Hematopoietic multipotent progenitor cell treated with erythropoietin and hydrocortisone succinate and interleukin-3 and kit ligand, for 15 days (in vitro differentiated cells): ENCODE results near the gene NUP155.
"Not testable (repeated sequence)": the region's sequence is repeated elsewhere in the genome, so short reads cannot be mapped to it uniquely, and the experiment has no call there.

Source experiments
- DNase-seq: peaks from one replicate; pipeline ENCODE4 v3.0.0-alpha.2; 2015; ENCODE audit warnings: low spot score

The NUP155 gene

DNA sequence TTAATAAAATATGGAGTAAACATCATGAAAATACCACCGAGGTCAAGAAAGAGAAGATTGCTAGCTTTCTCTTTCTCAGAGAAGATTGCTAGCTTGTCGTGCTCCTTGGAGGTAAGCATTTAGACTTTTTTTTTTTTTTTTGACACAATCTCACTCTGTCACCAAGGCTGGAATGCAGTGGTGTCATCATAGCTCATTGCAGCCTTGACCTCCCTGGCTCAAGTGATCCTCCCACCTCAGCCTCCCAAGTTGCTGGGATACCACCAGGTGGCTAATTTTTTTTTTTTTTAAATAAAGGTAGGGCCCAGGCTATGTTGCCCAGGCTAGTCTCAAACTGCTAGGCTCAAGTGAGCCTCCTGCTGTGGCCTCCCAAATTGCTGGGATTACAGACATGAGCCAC is 95.4 kb downstream of the NUP155 start:
- DNase-seq, result no peak

DNA sequence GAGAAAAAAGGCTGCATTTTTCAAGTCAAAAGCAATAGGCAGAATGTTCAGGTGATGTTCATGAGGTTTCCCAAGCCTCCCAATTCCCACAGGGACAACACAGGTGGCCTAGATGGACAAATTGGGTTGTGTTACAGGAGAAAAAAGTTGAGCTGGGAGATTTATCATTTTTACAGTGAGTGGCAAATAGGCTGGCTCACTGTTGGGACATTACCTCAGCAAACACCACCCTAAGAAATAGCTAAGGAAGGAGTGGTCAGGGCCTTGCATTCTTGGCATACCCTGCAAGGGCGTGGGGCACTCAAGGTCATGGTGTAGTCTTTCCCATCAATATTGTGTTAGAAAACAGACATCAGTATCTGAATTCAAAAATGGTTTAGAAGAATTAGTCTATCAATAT is 98.4 kb downstream of the NUP155 start:
- no peak for DNase-seq

GRCh38 chr5:37268100-37268499 is 102.8 kb downstream of the NUP155 start:
- DNase-seq, result not testable (repeated sequence)

DNA sequence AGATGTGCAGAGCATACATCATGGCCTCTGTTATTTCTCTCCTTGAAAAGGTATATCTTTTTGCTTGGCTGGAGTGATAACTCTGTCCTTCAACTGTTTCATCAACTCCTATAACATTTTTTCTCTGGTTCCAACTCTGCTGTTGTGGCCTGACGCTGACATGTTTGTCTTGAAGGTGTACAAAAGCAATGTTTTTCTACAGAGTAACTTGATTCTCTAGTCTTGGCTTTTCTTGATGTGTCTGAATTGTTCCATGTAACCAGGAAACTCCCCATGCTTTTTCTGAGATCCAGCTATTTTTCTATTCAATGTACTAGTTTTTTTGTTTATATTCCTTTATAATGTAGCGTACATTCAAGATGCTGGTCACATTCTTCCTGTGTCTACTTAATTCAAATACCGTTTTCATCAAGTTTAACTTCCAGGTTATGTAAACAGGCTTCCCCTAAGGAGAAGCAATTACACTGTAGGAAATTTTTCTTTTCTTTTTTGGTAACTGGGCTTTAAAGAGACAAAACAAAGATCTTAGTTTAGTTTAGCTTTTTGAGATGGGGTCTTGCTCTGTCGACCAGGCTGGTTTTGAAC is 115.0 kb downstream of the NUP155 start:
- DNase-seq, result no peak

- no peak for DNase-seq
Observed at GRCh38 chr5:37254581-37254980, 116.3 kb downstream of the NUP155 start.

DNA sequence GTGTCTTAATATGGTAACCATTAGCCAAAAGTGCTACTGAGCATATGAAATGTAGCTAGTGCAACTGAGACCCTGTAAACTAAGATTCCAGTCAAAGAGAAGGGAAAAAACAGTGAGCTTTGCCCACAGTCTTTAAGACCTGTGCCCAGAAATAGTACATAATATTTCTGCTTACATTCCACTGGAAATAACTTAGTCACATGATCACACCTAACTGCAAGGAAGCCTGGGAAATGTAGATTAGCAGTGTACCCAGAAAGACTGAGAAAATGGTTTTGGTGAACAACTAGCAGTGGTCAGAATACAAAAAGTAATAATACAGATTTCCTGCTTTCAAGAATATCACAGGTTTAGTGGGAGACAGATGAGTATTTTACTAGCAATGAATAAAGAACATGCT is 119.2 kb downstream of the NUP155 start:
- DNase-seq, result no peak

DNA sequence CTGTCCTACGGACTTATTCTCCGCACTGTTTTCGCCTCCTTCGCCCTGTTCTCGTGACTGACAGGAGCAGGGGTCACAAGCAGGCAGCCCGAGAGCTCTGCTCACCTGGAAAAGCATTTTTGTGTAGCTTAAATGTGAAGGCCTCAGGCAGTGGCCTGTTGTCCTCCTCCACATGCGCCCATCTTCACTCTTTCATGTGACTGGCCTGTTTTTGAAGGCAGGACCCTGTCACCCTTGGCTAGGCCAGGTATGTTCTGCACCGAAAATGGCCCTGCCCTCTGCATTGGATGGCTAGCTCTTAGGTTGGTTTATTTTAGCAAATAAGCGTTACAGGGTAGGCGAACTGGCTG is 121.1 kb downstream of the NUP155 start:
- DNase-seq, result no peak

DNA sequence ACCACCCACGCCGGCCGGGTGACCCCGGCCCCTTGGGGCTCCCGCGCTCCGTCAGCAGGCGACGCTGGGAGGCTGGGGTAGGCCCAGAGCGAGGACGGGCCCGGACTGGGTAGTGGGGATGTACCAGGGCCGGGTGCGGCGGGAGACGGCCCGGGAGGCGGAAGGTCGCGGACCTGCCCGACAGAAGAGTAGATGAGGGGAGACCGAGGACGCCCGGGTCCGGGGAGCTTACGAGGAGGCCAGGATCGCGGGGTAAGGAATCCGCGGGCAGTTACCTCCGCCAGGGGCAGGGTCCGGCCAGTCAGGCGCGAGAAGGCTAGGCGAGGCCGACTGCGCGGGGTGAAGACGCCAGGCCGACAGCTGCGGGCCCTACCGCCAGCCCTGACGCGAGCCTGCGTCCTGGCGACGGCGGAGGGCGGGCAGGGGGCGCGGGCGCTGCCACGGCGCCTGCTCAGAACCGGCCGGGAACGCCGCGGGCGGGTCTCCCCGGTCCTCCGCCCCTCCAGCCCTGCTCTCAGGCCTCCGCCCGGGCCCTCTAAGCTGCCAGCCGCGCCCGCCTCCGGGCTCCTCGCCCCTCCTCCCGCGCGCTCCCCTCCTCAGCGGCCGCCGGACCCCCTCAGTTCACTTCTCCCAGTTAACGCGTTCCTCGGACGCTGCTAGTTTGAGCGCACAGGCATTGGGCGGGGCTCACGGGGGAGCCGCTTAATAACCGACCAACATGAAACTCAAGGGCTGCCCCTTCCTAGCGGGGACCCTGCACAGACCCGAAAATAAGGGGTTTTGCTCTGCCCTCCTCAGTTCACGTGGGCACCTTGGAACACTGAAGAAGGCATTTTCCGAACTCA is 121.7 kb downstream of the NUP155 start, which contains the start of gene CPLANE1:
Gene CPLANE1, minus strand, starts transcription at position 407 of the 845 bp plus-strand sequence. CDS start 1,678 bp downstream, outside the sequence.
- DNase-seq, result no peak

GRCh38 chr5:37248421-37248969 is 122.4 kb downstream of the NUP155 start:
- DNase-seq, result no peak

DNA sequence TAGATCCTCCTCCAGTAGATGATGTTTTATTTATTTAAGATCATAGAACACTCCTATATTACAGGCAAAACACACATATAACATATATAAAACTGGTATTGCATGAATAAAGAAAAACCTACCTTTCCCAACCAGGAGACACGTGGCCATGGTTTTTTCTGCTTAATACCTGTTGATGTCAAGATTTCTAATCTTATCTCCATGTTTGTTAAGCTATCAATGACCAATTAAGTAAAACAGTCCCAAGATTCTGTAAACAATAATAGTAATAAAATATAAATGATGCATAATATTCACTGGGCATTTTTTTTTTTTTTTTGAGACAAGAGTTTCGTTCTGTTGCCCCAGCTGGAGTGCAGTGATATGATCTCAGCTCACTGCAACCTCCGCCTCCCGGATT is 123.4 kb downstream of the NUP155 start:
- no peak for DNase-seq

GRCh38 chr5:37247036-37247435 is 123.9 kb downstream of the NUP155 start:
- DNase-seq, result no peak
